Activated CD4-positive, alpha-beta T cell treated with anti-CD3 and anti-CD28 coated beads, Interleukin-2, amount 10 ng/mL, durations not matched to agents 7 days and 5 days (primary cell): ENCODE results near the gene ESD. TPM values are rescaled to one million over a fixed set of nuclear protein-coding genes. Genes with fewer than 3 reads are reported as not detected.

ENCODE experiments used
- CTCF ChIA-PET: fragments of 350-600 bp; sonication (Branson Sonifier 250); formaldehyde crosslinking; loops from one replicate; lab custom pipeline; 2021; ENCODE audit warnings: antibody characterized with exemption; lab: Charles Lee
- POLR2A ChIA-PET: fragments of 350-600 bp; sonication (Branson Sonifier 250); formaldehyde crosslinking; loops from one replicate; lab custom pipeline; 2021; ENCODE audit warnings: antibody characterized with exemption; lab: Charles Lee
- DNase-seq: peaks from one replicate; pipeline ENCODE4 v3.0.0-alpha.2; 2020
- H3K27ac Mint-ChIP-seq: one replicate; pipeline ENCODE4 v1.8.0; 2021; ENCODE audit warnings: mild to moderate bottlenecking, moderate library complexity, mixed read lengths
- H3K27me3 Mint-ChIP-seq: one replicate; pipeline ENCODE4 v1.8.0; 2021; ENCODE audit warnings: mixed read lengths
- H3K36me3 Mint-ChIP-seq: one replicate; pipeline ENCODE4 v1.8.0; 2021; ENCODE audit warnings: low read depth, mixed read lengths
- H3K4me1 Mint-ChIP-seq: one replicate; pipeline ENCODE4 v1.8.0; 2021; ENCODE audit warnings: mixed read lengths
- H3K4me3 Mint-ChIP-seq: one replicate; pipeline ENCODE4 v1.8.0; 2021; ENCODE audit warnings: mild to moderate bottlenecking, moderate library complexity, mixed read lengths
- H3K9me3 Mint-ChIP-seq: one replicate; pipeline ENCODE4 v1.8.0; 2021; ENCODE audit warnings: mixed read lengths
- total RNA-seq, 2 experiments: library from RNA; stranded (reverse); gene quantifications; one replicate each; pipeline ENCODE4 v1.2.3, GENCODE V29; 2021

The ESD gene, protein sequence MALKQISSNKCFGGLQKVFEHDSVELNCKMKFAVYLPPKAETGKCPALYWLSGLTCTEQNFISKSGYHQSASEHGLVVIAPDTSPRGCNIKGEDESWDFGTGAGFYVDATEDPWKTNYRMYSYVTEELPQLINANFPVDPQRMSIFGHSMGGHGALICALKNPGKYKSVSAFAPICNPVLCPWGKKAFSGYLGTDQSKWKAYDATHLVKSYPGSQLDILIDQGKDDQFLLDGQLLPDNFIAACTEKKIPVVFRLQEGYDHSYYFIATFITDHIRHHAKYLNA
- total RNA-seq: 100 to 1,000 TPM in 1 of 2 experiments, 10 to 100 TPM in 1; 94.7 to 109 TPM

DNA sequence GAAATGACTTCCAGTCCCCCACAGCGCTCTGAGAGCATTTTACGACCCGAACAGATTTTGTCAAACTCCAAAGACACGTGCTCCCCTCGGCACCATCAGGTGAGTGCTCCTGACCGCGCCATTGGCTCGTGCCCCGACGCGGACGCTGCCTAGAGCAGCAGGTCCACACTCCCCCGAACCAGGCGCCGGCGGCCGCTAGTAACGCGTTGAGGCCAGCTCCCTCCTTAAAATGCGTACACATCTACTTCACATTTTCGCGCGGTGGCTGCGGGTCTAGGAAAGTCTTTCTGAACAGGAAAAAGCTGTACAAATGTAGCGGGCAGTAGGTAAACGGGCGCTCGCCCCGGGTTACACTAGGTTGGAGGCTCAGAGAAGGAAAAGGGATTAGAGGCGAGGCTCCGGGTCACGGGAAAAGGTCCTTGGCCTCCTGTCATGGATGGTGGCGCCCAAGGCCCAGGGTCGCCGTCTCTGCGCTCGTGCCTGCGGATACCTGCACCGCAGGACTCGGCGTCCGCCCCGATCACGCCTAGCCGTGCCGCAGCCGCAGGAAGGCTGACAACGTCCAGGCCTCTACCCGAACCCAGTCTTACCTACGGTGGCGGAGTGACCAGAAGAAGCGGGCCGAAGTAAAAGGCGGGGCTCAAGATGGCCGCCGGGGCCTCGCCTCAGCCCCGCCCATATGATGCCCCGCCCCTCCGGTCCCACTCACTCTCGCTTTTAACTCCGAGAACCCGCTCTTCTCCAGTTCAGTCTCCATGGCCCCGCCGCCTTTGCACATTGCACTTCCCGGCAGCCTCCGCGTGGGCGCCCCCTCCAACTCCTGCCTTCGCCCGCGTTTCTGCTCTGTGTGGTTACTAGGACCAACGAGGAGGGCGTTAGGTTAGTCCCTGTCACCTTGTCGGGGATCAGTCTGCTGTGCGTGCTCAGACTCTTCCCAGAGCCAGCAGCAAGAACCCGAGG, at the start of gene ESD:
ESD (minus strand) TSS at position 647 of the 960 bp plus-strand sequence. CDS start 5,748 bp downstream, outside the sequence.
- no peaks in the 10 kb centered on the region for H3K27me3 Mint-ChIP-seq
- peaks cover 15% of the 10 kb centered on the region for H3K36me3 Mint-ChIP-seq
- peak within 1 kb of the TSS; percentile 87 for H3K4me3 Mint-ChIP-seq
- peak; percentile 92 for DNase-seq
- H3K9me3 Mint-ChIP-seq: no peaks in the 10 kb centered on the region
- CTCF ChIA-PET: interaction anchor here (0.9 to 1.2 kb wide), 2 partner anchors 12 to 34 kb away, joined by 3 read pairs; no protein-coding TSS in a partner anchor
- peak within 1 kb of the TSS; percentile 97 for H3K27ac Mint-ChIP-seq
- POLR2A ChIA-PET: no interaction called here
- peaks cover 42% of the 10 kb centered on the region for H3K4me1 Mint-ChIP-seq

DNA sequence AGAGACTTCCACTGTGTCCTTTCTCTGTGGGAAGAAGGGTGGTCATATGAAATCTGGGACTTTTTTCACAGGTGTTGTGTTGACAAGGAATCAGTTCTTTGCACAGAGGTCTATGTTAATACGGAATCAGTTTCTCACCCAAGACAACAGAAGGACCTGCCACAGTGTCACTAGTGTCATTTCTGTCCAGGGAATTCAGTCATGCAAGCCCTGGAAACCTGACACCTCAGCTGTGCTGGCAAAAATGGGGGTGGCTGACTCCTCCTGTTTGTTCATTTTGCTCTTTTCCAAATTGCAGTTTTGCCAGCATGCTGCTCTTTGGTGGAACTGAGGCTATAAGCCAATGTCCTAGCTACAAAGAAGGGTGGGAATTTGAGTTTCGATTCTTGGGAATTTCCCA, 49.8 kb upstream of the ESD start:
- Mint-ChIP-seq H3K27me3 (no peaks in the 10 kb centered on the region), H3K4me3 (no peak overlapping the region), H3K9me3 (no peaks in the 10 kb centered on the region), H3K36me3 (no peaks in the 10 kb centered on the region), H3K4me1 (no peaks in the 10 kb centered on the region), H3K27ac (no peak overlapping the region)
- ChIA-PET CTCF (interaction anchor here (1.5 kb wide), 1 partner anchor 12 kb away, joined by 5 read pairs; no protein-coding TSS in a partner anchor), POLR2A (no interaction called here)
- no peak for DNase-seq

DNA sequence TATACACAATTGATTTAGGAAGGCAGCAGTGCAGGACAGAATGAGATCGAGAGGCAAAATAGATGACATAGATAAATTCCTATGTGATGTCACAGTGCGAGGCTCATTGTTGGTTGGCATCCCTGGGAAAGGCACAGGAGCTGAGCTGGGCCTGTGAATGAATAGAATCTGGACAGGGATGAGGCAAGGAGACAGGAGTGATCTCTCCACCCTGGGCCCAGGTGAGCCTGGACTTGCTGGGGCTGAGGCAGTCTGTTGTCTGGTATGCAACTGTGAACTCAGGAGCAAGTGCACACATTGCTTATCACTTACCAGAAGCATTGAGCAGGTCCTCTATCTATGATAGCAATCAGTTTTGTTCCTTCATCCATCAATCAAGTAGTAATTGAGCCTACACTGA, 48.2 kb upstream of the ESD start:
- no peak overlapping the region for H3K27ac Mint-ChIP-seq
- H3K27me3 Mint-ChIP-seq: no peaks in the 10 kb centered on the region
- no peaks in the 10 kb centered on the region for H3K36me3 Mint-ChIP-seq
- H3K4me1 Mint-ChIP-seq: no peaks in the 10 kb centered on the region
- POLR2A ChIA-PET: no interaction called here
- CTCF ChIA-PET: interaction anchor here (0.8 kb wide), 1 partner anchor 20 kb away, joined by 5 read pairs; no protein-coding TSS in a partner anchor
- no peak overlapping the region for H3K4me3 Mint-ChIP-seq
- DNase-seq: no peak
- H3K9me3 Mint-ChIP-seq: no peaks in the 10 kb centered on the region

DNA sequence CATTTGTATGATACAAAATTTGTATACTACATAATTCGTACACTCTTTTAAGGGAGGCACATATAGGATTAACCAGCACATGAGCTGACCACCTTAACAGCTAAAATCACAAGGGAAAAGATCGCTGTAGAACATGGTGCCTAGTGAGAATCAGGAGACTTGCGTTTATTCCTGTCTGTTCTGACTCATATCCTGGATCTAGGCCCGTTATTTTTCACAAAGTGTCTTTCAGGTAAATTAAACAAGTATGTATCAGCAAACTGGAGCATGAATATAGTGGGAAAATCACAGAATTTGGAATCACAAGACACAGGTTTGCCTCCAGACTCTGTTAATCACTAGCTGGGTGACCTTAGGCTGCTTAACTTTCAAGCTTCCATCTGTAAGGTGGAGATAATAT, 47.5 kb upstream of the ESD start:
- ChIA-PET POLR2A (no interaction called here), CTCF (interaction anchor here (0.5 kb wide), 1 partner anchor 344 kb away, joined by 3 read pairs; no protein-coding TSS in a partner anchor)
- H3K4me3 Mint-ChIP-seq: no peak overlapping the region
- no peaks in the 10 kb centered on the region for H3K4me1 Mint-ChIP-seq
- no peaks in the 10 kb centered on the region for H3K9me3 Mint-ChIP-seq
- H3K27ac Mint-ChIP-seq: no peak overlapping the region
- no peak for DNase-seq
- no peaks in the 10 kb centered on the region for H3K27me3 Mint-ChIP-seq
- no peaks in the 10 kb centered on the region for H3K36me3 Mint-ChIP-seq

DNA sequence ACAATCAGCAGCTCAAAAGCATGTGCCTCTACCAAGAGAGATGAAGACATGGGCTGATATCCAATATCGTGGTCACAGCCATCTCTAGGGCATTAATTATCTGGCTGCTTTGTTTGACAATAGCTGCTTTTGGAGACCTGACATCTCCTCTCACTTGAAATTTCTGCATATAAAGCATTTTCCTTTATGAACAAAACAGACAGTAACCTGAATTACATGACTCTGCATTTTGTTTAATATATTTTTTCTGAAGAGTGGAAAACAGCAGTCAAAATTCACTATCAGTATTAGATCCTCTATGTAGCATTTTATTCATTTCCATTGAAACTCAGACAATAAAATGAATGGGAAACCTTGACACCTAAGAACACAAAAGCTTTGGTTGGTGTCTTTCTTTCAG, 42.4 kb upstream of the ESD start:
- H3K4me3 Mint-ChIP-seq: no peak overlapping the region
- H3K27me3 Mint-ChIP-seq: peaks cover 2% of the 10 kb centered on the region
- H3K27ac Mint-ChIP-seq: no peak overlapping the region
- no peaks in the 10 kb centered on the region for H3K36me3 Mint-ChIP-seq
- CTCF ChIA-PET: no interaction called here
- H3K4me1 Mint-ChIP-seq: no peaks in the 10 kb centered on the region
- no peaks in the 10 kb centered on the region for H3K9me3 Mint-ChIP-seq
- POLR2A ChIA-PET: no interaction called here
- DNase-seq: no peak

DNA sequence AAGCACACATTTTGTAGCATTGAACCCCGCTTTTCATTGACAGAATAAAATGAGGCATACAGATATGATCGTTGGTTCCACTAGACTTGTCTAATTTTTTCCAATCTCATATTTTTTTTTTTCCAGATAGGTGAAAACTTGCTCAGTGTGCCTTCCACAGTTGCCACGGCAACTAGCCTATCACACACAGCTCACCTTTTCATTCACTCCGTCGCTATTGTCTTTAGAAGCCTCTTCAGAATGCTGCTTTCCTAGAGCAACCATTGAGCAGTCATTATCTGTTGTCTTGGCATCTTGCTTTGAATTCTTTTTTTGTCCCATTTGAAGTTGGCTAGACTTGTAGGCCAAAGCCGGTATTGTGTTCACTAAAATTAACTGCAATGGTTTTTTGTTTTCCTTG, 37.7 kb upstream of the ESD start:
- Mint-ChIP-seq H3K4me1 (no peaks in the 10 kb centered on the region), H3K9me3 (no peaks in the 10 kb centered on the region), H3K27ac (no peak overlapping the region), H3K4me3 (no peak overlapping the region), H3K27me3 (peaks cover 7% of the 10 kb centered on the region), H3K36me3 (no peaks in the 10 kb centered on the region)
- no peak for DNase-seq
- POLR2A ChIA-PET: no interaction called here
- CTCF ChIA-PET: interaction anchor here (0.6 kb wide), 1 partner anchor 76 kb away, joined by 5 read pairs; no protein-coding TSS in a partner anchor

DNA sequence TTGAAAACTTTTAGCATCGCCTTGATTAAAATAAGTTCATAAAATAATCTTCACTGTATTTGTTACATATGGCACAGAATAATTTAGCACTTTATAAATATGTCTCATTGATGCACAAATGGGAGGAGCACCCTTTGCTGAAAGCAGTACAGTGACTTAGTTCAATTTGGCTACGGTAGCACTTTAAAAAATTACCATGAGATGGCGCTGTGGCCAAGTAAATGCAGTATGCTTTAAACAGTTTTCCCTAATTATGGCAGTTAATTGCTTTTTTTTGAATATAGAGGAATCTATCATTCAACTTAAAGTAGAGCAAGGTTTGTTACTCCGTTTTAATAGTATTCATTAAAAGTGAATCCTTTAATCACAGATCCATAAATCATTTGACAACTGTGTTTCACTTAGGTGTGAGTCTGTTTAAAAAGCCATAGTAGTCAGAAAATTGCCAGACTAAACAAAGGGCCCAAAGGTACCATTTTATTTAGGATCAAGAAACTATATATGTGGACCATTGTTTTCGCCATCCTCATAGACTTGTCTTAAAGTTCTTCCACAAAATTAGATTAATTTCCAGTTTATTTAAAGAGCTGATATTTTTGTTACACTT, 34.7 kb upstream of the ESD start:
- Mint-ChIP-seq H3K27ac (no peak overlapping the region), H3K36me3 (no peaks in the 10 kb centered on the region), H3K9me3 (no peaks in the 10 kb centered on the region), H3K4me1 (no peaks in the 10 kb centered on the region), H3K27me3 (peaks cover 7% of the 10 kb centered on the region), H3K4me3 (no peak overlapping the region)
- ChIA-PET CTCF (interaction anchor here (1.3 kb wide), 1 partner anchor 18 kb away, joined by 3 read pairs; no protein-coding TSS in a partner anchor), POLR2A (no interaction called here)
- peak; percentile 50 for DNase-seq

DNA sequence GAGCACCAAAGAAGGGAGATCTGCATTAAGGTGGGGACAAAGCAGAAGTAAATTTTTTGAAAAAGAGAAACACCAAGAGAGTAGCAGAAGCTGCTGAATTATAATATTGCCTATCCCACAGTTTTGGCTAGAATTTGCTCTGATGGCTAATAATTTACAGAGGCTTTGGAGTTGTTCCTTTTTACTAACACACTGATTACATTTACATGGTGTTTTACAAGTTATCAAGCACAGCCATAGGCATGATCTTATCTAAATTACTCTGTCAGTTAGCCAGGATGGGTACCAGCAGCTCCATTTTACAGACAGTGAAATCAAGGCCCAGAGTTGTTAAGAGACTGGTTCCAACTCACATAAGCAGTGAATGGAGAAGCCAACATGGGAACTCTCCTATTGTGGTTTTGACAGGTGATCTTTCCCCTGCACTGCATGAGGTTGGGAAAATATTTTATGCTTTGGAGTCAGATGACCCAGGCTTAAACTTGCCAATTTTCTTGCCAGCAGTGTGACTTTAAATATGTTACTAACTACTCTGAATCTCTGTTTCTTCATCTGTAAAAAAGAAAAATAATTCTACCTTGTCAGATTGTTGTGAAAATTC, 33.5 kb upstream of the ESD start:
- POLR2A ChIA-PET: no interaction called here
- Mint-ChIP-seq H3K27me3 (peaks cover 7% of the 10 kb centered on the region), H3K36me3 (no peaks in the 10 kb centered on the region), H3K4me1 (no peaks in the 10 kb centered on the region), H3K27ac (no peak overlapping the region), H3K4me3 (no peak overlapping the region), H3K9me3 (no peaks in the 10 kb centered on the region)
- DNase-seq: no peak
- CTCF ChIA-PET: interaction anchor here (1.3 kb wide), 1 partner anchor 19 kb away, joined by 3 read pairs; no protein-coding TSS in a partner anchor

DNA sequence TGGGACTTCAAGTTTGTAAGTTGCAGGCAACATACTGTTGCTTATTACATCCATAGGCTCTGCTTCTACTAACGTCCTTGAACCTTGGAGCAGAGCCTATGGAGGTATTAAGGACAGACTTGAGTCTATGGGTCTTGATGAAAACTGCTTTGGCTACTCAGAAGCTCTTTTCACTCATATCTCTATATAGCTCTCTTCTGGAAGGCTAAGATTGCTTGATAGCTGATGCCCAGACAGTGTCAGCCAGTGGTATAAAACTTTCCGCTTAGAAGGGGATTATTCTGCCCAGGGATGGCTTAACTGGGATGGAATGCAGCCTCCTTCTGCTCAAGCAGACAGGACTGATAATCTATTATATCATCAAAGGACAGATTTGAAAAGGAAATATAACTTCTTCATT, 25.6 kb upstream of the ESD start:
- DNase-seq: no peak
- H3K27me3 Mint-ChIP-seq: peaks cover 7% of the 10 kb centered on the region
- H3K4me3 Mint-ChIP-seq: no peak overlapping the region
- POLR2A ChIA-PET: no interaction called here
- CTCF ChIA-PET: no interaction called here
- H3K4me1 Mint-ChIP-seq: no peaks in the 10 kb centered on the region
- H3K27ac Mint-ChIP-seq: no peak overlapping the region
- no peaks in the 10 kb centered on the region for H3K9me3 Mint-ChIP-seq
- H3K36me3 Mint-ChIP-seq: no peaks in the 10 kb centered on the region

DNA sequence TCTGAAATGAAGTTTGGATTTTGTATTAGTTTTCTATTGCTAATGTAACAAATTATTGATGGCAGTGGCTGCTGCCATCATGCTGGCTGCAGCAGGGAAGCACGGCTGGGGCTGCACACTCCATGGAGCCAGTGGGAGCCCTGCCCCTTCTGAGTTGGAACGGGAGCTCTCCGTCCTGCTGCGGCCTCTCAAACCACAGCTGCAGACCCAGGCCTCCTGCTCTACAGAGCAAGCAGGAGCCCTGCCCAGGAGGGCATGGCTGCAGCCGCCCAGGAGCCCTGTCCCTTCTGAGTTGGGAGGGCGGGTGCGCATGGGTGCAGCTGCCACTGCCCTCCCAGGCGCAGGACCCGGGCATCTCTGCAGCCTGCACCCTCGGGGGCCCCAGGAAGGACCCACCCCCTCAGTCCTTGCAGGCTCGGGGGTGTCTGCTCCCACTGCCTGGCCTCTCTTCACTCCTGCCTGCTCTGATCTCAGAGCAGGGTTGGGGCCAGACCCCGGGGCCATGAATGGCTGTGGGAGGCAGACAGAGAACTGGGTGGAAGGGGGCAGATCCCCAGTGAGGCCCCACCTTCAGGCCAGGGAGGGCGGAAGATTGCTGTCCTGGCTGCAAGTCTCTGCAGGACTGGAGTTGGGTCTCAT, 21.0 kb upstream of the ESD start:
- ChIA-PET POLR2A (no interaction called here), CTCF (no interaction called here)
- no peaks in the 10 kb centered on the region for H3K4me1 Mint-ChIP-seq
- H3K36me3 Mint-ChIP-seq: peaks cover 4% of the 10 kb centered on the region
- DNase-seq: no peak
- H3K4me3 Mint-ChIP-seq: no peak overlapping the region
- no peak overlapping the region for H3K27ac Mint-ChIP-seq
- H3K27me3 Mint-ChIP-seq: peaks cover 15% of the 10 kb centered on the region
- H3K9me3 Mint-ChIP-seq: peaks cover 5% of the 10 kb centered on the region

DNA sequence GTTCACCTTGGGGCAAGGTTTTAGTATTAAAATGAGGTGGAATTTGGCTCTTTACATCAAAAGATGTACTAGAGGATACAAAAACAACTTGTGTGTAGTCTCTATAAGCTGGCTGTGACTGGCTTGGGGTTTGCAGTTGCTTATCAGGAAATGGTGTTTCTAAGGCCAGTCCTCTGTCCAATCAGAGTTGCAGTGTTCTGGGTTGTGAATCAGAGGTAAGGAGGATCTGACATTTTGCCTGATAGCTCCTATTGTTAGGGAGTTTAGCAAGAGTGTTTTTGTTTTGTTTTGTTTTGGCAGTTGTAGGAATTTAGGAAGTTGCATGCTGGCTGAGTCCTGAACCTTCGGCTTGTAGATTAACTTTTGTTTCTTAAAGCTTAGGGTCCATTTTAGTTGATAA, 20.1 kb upstream of the ESD start:
- Mint-ChIP-seq H3K9me3 (peaks cover 13% of the 10 kb centered on the region), H3K4me1 (no peaks in the 10 kb centered on the region), H3K27me3 (peaks cover 15% of the 10 kb centered on the region), H3K27ac (no peak overlapping the region), H3K36me3 (peaks cover 13% of the 10 kb centered on the region), H3K4me3 (no peak overlapping the region)
- no peak for DNase-seq
- CTCF ChIA-PET: no interaction called here
- POLR2A ChIA-PET: no interaction called here

DNA sequence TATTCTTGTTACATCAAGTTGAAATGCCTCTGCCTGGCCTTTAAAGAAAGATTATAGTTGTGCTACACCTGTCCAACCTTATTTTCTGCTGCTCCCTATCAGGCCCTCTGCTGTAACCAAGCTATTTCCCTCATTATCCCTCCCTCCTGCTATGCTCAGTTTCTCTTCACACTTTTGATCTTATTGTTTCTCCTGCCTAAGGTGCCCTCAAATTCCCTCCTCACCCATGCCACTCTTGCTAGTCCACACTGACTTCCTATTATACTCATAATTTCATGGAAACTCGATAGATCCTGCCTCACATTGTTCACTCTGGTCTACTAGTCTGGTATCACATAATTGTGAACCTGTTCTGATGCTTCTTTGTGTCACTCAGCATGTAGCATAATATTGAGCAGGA, 19.4 kb upstream of the ESD start:
- H3K27ac Mint-ChIP-seq: no peak overlapping the region
- H3K36me3 Mint-ChIP-seq: peaks cover 14% of the 10 kb centered on the region

More for the DNA sequence above, 19.4 kb upstream of the ESD start:
- peaks cover 14% of the 10 kb centered on the region for H3K9me3 Mint-ChIP-seq
- H3K4me1 Mint-ChIP-seq: no peaks in the 10 kb centered on the region
- ChIA-PET CTCF (no interaction called here), POLR2A (no interaction called here)
- H3K4me3 Mint-ChIP-seq: no peak overlapping the region
- DNase-seq: no peak
- peaks cover 15% of the 10 kb centered on the region for H3K27me3 Mint-ChIP-seq
